GM12875 (cell line): ENCODE results near the gene TMEM164.

ENCODE experiments used
- H3K4me3 ChIP-seq: one replicate; pipeline ENCODE4 v1.5.1; 2011; ENCODE audit warnings: low read depth, low read length, control low read depth
- TF ChIP-seq, protein P1 (sequence below): IDR thresholded peaks from 2 replicates; pipeline ENCODE4 v1.5.1; 2011; ENCODE audit warnings: low read depth, mild to moderate bottlenecking, control low read depth, inconsistent platforms, low read length, moderate library complexity, borderline replicate concordance; ENCODE audit not compliant: insufficient read depth

The TMEM164 gene

DNA sequence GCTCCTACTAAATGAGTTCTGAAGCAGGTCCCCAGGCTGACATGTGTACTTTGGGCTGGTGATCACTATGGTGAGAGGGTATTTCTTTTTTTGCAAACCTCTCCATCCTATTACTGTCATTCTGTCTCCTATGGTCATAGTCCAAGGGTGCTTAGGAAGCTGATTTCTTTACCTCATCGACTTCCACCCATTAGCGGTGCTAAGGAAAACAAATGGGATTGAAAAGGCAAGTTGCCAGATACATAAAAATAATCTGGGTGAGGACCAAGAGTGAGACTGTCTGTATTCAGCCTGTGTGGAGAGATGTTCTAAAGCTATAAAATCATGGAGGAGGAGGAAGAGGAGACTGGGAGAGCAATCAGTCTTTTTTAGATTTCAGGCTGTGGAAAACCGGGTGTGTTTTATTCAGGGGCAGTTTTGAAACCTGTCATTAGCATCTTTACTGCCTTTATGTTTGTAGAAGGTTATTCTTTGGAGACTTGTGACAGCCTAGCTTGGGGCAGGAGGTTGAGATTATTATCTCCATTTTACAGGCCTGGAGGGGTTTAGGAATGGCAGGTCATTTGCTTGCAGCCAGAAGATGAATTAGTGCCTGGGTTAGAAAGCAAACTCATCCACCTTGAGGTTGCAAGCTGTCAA, 1.9 kb downstream of the TMEM164 start:
- TF ChIP-seq, protein P1, sequence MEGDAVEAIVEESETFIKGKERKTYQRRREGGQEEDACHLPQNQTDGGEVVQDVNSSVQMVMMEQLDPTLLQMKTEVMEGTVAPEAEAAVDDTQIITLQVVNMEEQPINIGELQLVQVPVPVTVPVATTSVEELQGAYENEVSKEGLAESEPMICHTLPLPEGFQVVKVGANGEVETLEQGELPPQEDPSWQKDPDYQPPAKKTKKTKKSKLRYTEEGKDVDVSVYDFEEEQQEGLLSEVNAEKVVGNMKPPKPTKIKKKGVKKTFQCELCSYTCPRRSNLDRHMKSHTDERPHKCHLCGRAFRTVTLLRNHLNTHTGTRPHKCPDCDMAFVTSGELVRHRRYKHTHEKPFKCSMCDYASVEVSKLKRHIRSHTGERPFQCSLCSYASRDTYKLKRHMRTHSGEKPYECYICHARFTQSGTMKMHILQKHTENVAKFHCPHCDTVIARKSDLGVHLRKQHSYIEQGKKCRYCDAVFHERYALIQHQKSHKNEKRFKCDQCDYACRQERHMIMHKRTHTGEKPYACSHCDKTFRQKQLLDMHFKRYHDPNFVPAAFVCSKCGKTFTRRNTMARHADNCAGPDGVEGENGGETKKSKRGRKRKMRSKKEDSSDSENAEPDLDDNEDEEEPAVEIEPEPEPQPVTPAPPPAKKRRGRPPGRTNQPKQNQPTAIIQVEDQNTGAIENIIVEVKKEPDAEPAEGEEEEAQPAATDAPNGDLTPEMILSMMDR = no peak
- H3K4me3 ChIP-seq = no peak overlapping the region

- H3K4me3 ChIP-seq = no peak overlapping the region
- TF ChIP-seq, protein P1 = no peak
These were observed 3.2 kb downstream of the TMEM164 start for GRCh38 chrX:110006161-110006560.

DNA sequence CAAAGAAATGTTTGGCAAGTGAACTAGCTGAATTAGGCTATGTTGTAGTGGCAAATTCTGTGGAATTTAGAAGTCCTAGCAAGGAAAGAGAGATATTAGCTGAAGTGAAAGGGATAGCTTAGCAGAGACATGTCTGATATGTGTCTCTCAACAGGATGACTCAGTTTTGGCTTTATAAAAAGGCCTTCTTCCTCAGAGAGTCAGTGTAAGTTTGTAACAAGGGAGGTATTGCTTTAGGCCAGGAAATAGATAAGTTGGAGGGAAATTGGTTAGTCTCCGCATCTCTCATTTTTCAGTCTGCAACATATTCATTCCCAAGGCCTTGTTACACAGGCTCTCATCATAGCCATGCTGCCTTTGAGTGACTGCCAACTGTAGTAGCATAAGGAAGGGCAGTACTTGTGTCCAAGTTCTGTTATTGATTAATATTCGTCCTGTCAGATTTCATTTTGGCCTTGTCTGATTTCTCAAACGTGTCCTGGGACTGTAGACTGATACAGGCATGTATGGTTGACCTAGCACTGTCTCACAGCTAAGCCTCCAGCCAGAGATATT, 4.0 kb downstream of the TMEM164 start:
- TF ChIP-seq, protein P1 = no peak
- H3K4me3 ChIP-seq = no peak overlapping the region

GRCh38 chrX:110008011-110008635, 5.2 kb downstream of the TMEM164 start:
- H3K4me3 ChIP-seq = no peak overlapping the region
- TF ChIP-seq, protein P1 = no peak

DNA sequence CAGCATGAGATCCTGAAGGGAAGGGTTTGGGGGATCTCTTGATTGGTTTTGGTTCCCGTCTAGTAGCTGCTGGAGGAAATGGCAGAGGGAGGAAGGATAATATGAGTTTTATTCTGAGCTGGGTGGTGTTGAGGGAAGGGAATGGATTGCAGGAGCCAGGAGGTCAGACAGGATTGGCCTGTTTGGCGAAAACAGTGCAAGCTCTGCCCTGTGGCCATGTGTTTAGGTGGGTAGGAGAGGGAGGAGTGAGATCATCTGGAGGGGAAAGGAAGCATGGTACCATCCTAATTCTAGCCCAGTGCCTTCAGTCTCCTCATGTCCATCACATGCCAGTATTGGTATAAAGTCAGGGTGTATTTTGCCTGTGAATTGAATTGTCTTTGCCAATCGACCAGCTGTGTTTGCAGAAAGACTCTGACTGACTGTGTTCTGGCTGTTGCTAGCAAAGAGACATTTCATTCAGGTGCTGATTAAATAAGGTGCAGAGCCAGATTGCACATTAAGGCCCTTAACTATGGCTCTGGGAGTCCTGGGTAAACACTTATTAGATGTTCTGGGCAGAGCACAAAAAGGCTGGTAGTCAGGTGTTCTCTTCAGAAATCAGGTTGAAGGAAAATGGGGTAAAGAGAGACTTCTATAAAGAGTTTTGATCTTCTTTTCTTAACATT, 10.0 kb downstream of the TMEM164 start:
- TF ChIP-seq, protein P1 = no peak
- no peak overlapping the region for H3K4me3 ChIP-seq

- TF ChIP-seq, protein P1 = no peak
- no peak overlapping the region for H3K4me3 ChIP-seq
These were observed 11.1 kb downstream of the TMEM164 start for GRCh38 chrX:110013968-110014367.

GRCh38 chrX:110015032-110015431, 12.1 kb downstream of the TMEM164 start:
- TF ChIP-seq, protein P1 = no peak

More at GRCh38 chrX:110015032-110015431, 12.1 kb downstream of the TMEM164 start:
- H3K4me3 ChIP-seq = no peak overlapping the region
